ENCODE results near the gene PRKG1.
"Not testable (repeated sequence)": the region's sequence is repeated elsewhere in the genome, so short reads cannot be mapped to it uniquely, and the experiment has no call there.

The PRKG1 gene

GRCh38 chr10:51266496-51266895 is 192.2 kb downstream of the PRKG1 start:
- no peak overlapping the region for H3K4me3 ChIP-seq (ENCODE audit: low read length, poor library complexity, severe bottlenecking)
- no peaks in the 10 kb centered on the region for H3K79me2 ChIP-seq (ENCODE audit: insufficient read depth, low read length)
- TF ChIP-seq EZH2phosphoT487 (IDR thresholded peaks at IDR 0.05; ENCODE audit: borderline replicate concordance): no peak
- TF ChIP-seq CTCF (conservative IDR thresholded peaks at IDR 0.05; ENCODE audit: low read length): no peak
- no peaks in the 10 kb centered on the region for H3F3A ChIP-seq (ENCODE audit: low read depth)
- no peaks in the 10 kb centered on the region for H4K20me1 ChIP-seq (ENCODE audit: insufficient read depth, low read length, poor library complexity, severe bottlenecking)
- no peak overlapping the region for H3K9ac ChIP-seq (ENCODE audit: low read depth, low read length, poor library complexity, severe bottlenecking)
- no peaks in the 10 kb centered on the region for H3K9me3 ChIP-seq (ENCODE audit: insufficient read depth, low read depth, low read length)
- no peaks in the 10 kb centered on the region for H3K27me3 ChIP-seq (ENCODE audit: insufficient read depth, low read length, poor library complexity, severe bottlenecking)
- no peaks in the 10 kb centered on the region for H3K4me1 ChIP-seq (ENCODE audit: insufficient read depth, low read length, poor library complexity, severe bottlenecking)
- H2AFZ ChIP-seq (ENCODE audit: low read length): no peak overlapping the region
- no peaks in the 10 kb centered on the region for H3K36me3 ChIP-seq (ENCODE audit: insufficient read depth, low read length)
- H3K9me2 ChIP-seq (replicated peaks; ENCODE audit: low read depth, low read length): no peaks in the 10 kb centered on the region
- H3K4me2 ChIP-seq (ENCODE audit: low read depth, low read length, poor library complexity, severe bottlenecking): no peak overlapping the region

- not testable (repeated sequence) for H3K36me3 ChIP-seq (ENCODE audit: insufficient read depth, low read length); H3F3A ChIP-seq (ENCODE audit: low read depth); H3K4me3 ChIP-seq (ENCODE audit: low read length, poor library complexity, severe bottlenecking); H4K20me1 ChIP-seq (ENCODE audit: insufficient read depth, low read length, poor library complexity, severe bottlenecking); H3K4me2 ChIP-seq (ENCODE audit: low read depth, low read length, poor library complexity, severe bottlenecking); H3K9me3 ChIP-seq (ENCODE audit: insufficient read depth, low read depth, low read length); H3K4me1 ChIP-seq (ENCODE audit: insufficient read depth, low read length, poor library complexity, severe bottlenecking); H3K9me2 ChIP-seq (replicated peaks; ENCODE audit: low read depth, low read length); H3K79me2 ChIP-seq (ENCODE audit: insufficient read depth, low read length); H3K9ac ChIP-seq (ENCODE audit: low read depth, low read length, poor library complexity, severe bottlenecking); H2AFZ ChIP-seq (ENCODE audit: low read length); H3K27me3 ChIP-seq (ENCODE audit: insufficient read depth, low read length, poor library complexity, severe bottlenecking)
These were observed 193.8 kb downstream of the PRKG1 start for GRCh38 chr10:51267980-51268570.

- Histone ChIP-seq H4K20me1 (ENCODE audit: insufficient read depth, low read length, poor library complexity, severe bottlenecking) (no peaks in the 10 kb centered on the region), H3K27me3 (ENCODE audit: insufficient read depth, low read length, poor library complexity, severe bottlenecking) (no peaks in the 10 kb centered on the region), H3K9me3 (ENCODE audit: insufficient read depth, low read depth, low read length) (no peaks in the 10 kb centered on the region), H2AFZ (ENCODE audit: low read length) (no peak overlapping the region), H3K9ac (ENCODE audit: low read depth, low read length, poor library complexity, severe bottlenecking) (no peak overlapping the region), H3K4me1 (ENCODE audit: insufficient read depth, low read length, poor library complexity, severe bottlenecking) (no peaks in the 10 kb centered on the region), H3K79me2 (ENCODE audit: insufficient read depth, low read length) (no peaks in the 10 kb centered on the region), H3K36me3 (ENCODE audit: insufficient read depth, low read length) (no peaks in the 10 kb centered on the region), H3F3A (ENCODE audit: low read depth) (no peaks in the 10 kb centered on the region), H3K4me3 (ENCODE audit: low read length, poor library complexity, severe bottlenecking) (no peak overlapping the region), H3K9me2 (replicated peaks; ENCODE audit: low read depth, low read length) (no peaks in the 10 kb centered on the region), H3K4me2 (ENCODE audit: low read depth, low read length, poor library complexity, severe bottlenecking) (no peak overlapping the region)
- TF ChIP-seq EZH2phosphoT487 (IDR thresholded peaks at IDR 0.05; ENCODE audit: borderline replicate concordance): no peak
- TF ChIP-seq CTCF (conservative IDR thresholded peaks at IDR 0.05; ENCODE audit: low read length): no peak
These were observed 195.5 kb downstream of the PRKG1 start for GRCh38 chr10:51269821-51270220.

- Histone ChIP-seq H3K9me3 (ENCODE audit: insufficient read depth, low read depth, low read length) (no peaks in the 10 kb centered on the region), H3K27me3 (ENCODE audit: insufficient read depth, low read length, poor library complexity, severe bottlenecking) (no peaks in the 10 kb centered on the region), H3K9ac (ENCODE audit: low read depth, low read length, poor library complexity, severe bottlenecking) (no peak overlapping the region), H3K79me2 (ENCODE audit: insufficient read depth, low read length) (no peaks in the 10 kb centered on the region), H3K9me2 (replicated peaks; ENCODE audit: low read depth, low read length) (no peaks in the 10 kb centered on the region), H3K36me3 (ENCODE audit: insufficient read depth, low read length) (no peaks in the 10 kb centered on the region), H3K4me2 (ENCODE audit: low read depth, low read length, poor library complexity, severe bottlenecking) (no peak overlapping the region), H3K4me3 (ENCODE audit: low read length, poor library complexity, severe bottlenecking) (no peak overlapping the region), H3F3A (ENCODE audit: low read depth) (no peaks in the 10 kb centered on the region), H4K20me1 (ENCODE audit: insufficient read depth, low read length, poor library complexity, severe bottlenecking) (no peaks in the 10 kb centered on the region), H2AFZ (ENCODE audit: low read length) (no peak overlapping the region), H3K4me1 (ENCODE audit: insufficient read depth, low read length, poor library complexity, severe bottlenecking) (no peaks in the 10 kb centered on the region)
- TF ChIP-seq CTCF (conservative IDR thresholded peaks at IDR 0.05; ENCODE audit: low read length) (no peak), EZH2phosphoT487 (IDR thresholded peaks at IDR 0.05; ENCODE audit: borderline replicate concordance) (no peak)
These were observed 196.7 kb downstream of the PRKG1 start for GRCh38 chr10:51270936-51271530.

- H3K9me2 ChIP-seq (replicated peaks; ENCODE audit: low read depth, low read length); H3K9ac ChIP-seq (ENCODE audit: low read depth, low read length, poor library complexity, severe bottlenecking); H3K27me3 ChIP-seq (ENCODE audit: insufficient read depth, low read length, poor library complexity, severe bottlenecking); H3K4me1 ChIP-seq (ENCODE audit: insufficient read depth, low read length, poor library complexity, severe bottlenecking); H3K4me3 ChIP-seq (ENCODE audit: low read length, poor library complexity, severe bottlenecking); H4K20me1 ChIP-seq (ENCODE audit: insufficient read depth, low read length, poor library complexity, severe bottlenecking); H3F3A ChIP-seq (ENCODE audit: low read depth); H3K36me3 ChIP-seq (ENCODE audit: insufficient read depth, low read length); H3K79me2 ChIP-seq (ENCODE audit: insufficient read depth, low read length); H2AFZ ChIP-seq (ENCODE audit: low read length); H3K4me2 ChIP-seq (ENCODE audit: low read depth, low read length, poor library complexity, severe bottlenecking); H3K9me3 ChIP-seq (ENCODE audit: insufficient read depth, low read depth, low read length): not testable (repeated sequence)
These were observed 197.8 kb downstream of the PRKG1 start for GRCh38 chr10:51272099-51272498.

Measured in Loucy (cell line).